ENCODE results near the gene CYS1. TPM values are rescaled to one million over a fixed set of nuclear protein-coding genes. Genes with fewer than 3 reads are reported as not detected.
"Not testable (repeated sequence)": the region's sequence is repeated elsewhere in the genome, so short reads cannot be mapped to it uniquely, and the experiment has no call there.

CYS1 gene, protein sequence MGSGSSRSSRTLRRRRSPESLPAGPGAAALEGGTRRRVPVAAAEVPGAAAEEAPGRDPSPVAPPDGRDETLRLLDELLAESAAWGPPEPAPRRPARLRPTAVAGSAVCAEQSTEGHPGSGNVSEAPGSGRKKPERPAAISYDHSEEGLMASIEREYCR
- not detected in 2 replicates for total RNA-seq (2014; rRNA removed; shearing (Covaris generic))

GRCh38 chr2:10079870-10080535, at the start of gene CYS1:
CYS1 (minus strand) TSS chr2:10080411; CDS start chr2:10080223, 188 bp downstream.
- DNase-seq (ENCODE audit: low spot score): no peak

GRCh38 chr2:10129490-10129889, 49.3 kb upstream of the CYS1 start:
- no peak for DNase-seq (ENCODE audit: low spot score)

- DNase-seq (ENCODE audit: low spot score): no peak
Observed at GRCh38 chr2:10128420-10128819, 48.2 kb upstream of the CYS1 start.

DNA sequence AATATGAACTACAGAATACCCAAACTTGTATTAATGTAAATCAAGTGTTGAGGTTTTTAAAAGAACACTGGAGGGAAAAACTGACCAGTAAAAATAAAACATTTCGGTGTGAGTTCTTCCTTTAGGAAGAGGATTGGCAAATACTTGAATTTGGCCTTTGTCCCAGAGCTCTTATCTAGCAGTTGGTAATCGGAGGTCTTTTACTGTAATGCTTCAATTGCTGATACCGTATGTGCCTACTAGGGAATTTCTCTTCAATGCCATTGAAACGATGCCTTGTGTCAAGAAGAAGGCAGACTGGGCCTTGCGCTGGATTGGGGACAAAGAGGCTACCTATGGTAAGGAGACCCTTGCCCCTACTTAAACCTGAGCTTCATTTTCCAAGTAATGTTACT, 46.4 kb upstream of the CYS1 start:
- no peak for DNase-seq (ENCODE audit: low spot score)

GRCh38 chr2:10125842-10126631, 45.8 kb upstream of the CYS1 start:
- DNase-seq (ENCODE audit: low spot score): no peak

GRCh38 chr2:10124538-10125045, 44.4 kb upstream of the CYS1 start:
- DNase-seq (ENCODE audit: low spot score): peak; percentile 84

DNA sequence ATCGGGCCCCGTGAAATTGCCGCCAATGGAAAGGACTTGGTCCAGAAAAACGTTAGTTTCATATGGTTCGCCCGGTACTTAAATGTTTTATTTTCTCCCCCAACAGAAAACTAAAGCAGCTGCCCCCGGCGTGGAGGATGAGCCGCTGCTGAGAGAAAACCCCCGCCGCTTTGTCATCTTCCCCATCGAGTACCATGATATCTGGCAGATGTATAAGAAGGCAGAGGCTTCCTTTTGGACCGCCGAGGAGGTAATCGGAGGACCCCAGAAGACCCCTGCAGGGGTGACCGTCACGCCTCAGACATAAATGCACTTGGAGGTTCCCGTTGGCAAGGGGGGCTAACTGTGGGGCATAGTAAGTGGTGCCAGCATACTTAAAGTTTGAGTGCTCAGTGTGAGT, 43.1 kb upstream of the CYS1 start:
- no peak for DNase-seq (ENCODE audit: low spot score)

DNA sequence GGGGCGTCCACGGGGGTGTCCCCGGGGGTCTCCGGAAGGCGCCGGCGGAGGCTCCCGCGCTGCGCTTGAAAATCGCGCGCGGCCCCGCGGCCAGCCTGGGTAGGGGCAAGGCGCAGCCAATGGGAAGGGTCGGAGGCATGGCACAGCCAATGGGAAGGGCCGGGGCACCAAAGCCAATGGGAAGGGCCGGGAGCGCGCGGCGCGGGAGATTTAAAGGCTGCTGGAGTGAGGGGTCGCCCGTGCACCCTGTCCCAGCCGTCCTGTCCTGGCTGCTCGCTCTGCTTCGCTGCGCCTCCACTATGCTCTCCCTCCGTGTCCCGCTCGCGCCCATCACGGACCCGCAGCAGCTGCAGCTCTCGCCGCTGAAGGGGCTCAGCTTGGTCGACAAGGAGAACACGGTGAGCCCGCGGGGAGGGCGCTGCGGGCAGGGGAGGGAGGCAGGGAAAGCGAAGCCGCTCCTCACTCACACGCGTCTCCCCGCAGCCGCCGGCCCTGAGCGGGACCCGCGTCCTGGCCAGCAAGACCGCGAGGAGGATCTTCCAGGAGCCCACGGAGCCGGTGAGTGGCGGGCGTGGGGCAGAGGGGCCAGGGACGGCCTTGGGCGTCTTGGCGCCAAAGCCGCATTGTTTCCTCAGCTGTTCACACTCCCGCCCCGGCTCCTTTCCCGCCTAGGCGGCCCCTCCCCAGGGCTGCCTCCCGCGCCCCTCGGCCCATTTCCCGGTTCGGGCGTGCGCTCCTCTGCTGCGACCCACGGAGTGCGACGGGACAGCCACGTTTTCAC, 42.5 kb upstream of the CYS1 start, which contains the start of gene RRM2:
Gene RRM2 (plus strand): TSS at position 240 of the 781 bp plus-strand sequence. CDS start 60 bp downstream, at position 300.
- DNase-seq (ENCODE audit: low spot score): peak; percentile 96

- DNase-seq (ENCODE audit: low spot score): peak; percentile 84
Observed at GRCh38 chr2:10120877-10121574, 40.8 kb upstream of the CYS1 start.

- DNase-seq (ENCODE audit: low spot score): peak; percentile 96
Observed at GRCh38 chr2:10120158-10120876, 40.1 kb upstream of the CYS1 start.

DNA sequence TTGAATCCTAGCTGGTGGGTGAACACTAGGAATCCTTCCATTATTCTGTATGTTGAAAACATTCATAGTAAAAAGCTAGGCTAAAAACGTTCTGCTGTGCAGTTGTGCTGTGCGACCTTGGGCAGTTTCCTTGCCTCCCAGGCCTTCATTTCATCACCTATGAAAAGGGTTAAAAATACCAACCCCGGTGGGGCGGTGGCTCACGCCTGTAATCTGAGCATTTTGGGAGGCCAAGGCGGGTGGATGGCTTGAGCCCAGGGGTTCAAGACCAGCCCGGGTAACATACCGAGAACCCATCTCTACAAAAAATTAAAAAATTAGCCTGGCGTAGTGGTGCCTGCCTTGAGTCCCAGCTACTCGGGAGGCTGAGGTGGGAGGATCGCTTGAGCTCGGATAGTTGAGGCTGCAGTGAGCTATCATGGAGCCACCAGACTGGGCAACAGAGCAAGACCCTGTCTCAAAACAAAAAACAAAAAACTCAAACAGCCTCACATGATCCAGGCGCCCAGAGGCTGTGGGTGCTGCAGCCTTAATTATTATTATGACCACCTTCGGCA, 39.5 kb upstream of the CYS1 start:
- no peak for DNase-seq (ENCODE audit: low spot score)

- no peak for DNase-seq (ENCODE audit: low spot score)
Observed at GRCh38 chr2:10119027-10119325, 38.8 kb upstream of the CYS1 start.

DNA sequence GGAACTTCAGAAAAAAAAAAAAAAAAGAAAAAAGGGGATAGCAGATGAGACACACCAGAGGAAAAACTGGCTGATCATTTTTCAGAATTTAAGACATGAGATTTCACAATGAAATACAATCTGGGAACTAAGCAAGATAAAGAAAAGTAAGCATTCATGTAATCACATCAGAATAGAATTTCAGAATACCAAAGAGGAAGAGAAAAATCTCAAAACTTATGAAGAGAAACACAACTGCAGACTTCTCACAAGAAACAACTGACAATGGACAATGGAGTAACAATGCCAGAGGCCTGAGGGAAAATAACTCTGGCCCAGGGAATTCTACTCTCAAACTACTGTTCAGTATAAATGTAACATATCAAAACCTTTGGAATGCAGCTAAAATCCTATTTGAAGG, 29.1 kb upstream of the CYS1 start:
- DNase-seq (ENCODE audit: low spot score): no peak

DNA sequence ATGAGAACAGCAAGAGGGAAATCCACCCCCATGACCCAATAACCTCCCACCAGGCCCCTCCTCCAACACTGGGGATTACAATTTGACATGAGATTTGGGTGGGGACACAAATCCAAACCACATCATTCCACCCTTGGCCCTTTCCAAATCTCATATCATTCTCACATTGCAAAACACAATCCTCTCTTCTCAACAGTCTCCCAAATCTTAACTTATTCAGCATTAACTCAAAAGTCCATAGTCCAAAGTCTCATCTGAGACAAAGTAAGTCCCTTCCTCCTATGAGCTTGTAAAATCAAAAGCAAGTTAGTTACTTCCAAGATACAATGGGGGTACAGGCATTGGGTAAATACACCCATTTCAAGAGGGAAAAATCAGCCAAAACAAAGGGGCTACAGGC, 24.7 kb upstream of the CYS1 start:
- not testable (repeated sequence) for DNase-seq (ENCODE audit: low spot score)

DNA sequence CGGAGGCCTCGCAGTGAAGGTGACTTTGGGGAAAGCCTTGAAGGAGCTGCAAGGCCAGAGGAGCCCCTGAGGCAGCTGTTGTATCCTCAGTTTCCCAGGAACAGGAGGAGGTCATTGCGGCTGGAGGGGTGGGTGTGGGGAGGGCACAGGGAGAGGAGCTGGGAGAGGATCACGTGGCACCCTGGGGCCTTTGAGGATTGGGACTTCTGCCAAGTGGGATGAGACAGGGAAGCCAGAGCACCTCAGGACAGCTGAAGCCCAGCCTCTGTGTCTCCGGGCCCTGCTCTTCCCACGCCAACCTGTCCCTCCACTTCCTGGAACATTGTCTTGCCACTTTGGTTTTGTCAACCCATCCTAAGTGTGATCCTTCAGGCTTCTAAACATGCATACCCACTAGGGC, 23.0 kb upstream of the CYS1 start:
- no peak for DNase-seq (ENCODE audit: low spot score)

- no peak for DNase-seq (ENCODE audit: low spot score)
Observed at GRCh38 chr2:10101491-10101890, 21.3 kb upstream of the CYS1 start.

DNA sequence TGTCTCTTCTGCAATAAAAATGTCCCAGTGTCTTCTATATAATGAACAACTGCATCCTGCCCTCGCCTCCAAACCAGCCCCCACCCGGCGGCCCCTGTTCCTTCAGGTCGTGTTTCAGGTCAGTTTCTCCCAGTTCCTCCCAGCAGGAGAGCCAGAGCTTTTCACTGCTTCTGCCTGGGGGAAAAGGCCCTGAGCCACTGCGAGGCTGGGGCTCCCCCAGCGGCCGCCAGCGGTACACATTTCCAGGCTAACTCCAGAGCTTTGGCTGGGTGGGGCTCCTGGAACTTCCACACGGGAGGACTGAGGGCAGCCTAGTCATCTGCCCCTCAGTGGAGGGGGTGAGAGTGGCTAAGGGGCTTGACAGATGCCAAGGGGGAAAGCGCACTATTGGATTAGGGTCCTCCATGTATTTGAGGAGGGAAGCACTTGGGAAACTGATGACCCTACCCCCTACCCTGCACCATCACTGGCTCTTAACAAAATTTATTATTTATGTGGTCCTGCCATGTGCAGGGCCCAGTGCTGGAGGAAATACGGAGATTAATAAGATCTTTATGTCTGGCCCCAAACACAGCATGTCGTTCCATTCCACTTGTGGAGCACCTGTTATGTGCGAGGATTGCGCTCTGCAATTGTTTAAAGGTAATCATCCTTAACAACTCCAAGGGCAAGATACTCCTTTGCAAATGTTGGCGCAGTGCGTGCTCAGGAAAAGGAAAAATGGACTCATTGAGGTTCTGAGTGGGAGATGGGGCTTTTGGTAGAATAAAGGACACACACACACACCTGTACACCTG, 17.3 kb upstream of the CYS1 start:
- DNase-seq (ENCODE audit: low spot score): peak; percentile 75

DNA sequence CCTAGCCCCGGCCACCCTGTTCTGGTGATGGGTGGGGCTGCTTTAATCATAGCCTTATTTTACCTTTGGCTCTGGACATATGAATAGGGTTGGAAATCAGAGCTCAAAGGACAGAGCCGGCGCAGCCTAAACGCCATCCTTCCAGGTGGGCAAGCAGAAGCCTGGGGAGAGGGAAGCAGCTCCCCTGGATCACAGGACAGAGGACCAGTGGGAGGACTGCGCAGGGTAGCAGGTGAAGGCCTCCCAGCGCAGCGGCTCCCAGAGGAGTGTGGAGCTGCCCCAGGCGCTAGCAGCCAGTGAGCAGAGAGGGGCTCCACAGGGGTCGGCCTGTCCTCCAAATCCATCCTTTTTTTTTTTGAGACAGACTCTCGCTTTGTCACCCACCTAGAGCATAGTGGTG, 16.4 kb upstream of the CYS1 start:
- no peak for DNase-seq (ENCODE audit: low spot score)

GRCh38 chr2:10095175-10095574, 15.0 kb upstream of the CYS1 start:
- DNase-seq (ENCODE audit: low spot score): no peak
